OCI-LY1 (cell line): ENCODE measurements around the gene DICER1.

Experiments used
- H2AFZ ChIP-seq: fragments of 200-600 bp; sonication (generic), shearing (Covaris generic); 2 replicates; pipeline ENCODE4 v1.6.0; 2014; ENCODE audit warnings: antibody characterized with exemption, mild to moderate bottlenecking, low read length
- H3F3A ChIP-seq: fragments of 200-600 bp; sonication (generic), shearing (Covaris generic); 2 replicates; pipeline ENCODE4 v1.6.0; 2014; ENCODE audit warnings: mild to moderate bottlenecking, antibody characterized with exemption, low read length, moderate library complexity; ENCODE audit not compliant: insufficient read depth
- H3K27ac ChIP-seq: fragments of 200-600 bp; sonication (generic); 2 replicates; pipeline ENCODE4 v1.5.1; 2014; ENCODE audit warnings: low read length, mixed run types, mild to moderate bottlenecking, low read depth; ENCODE audit not compliant: poor library complexity, severe bottlenecking
- H3K27me3 ChIP-seq: fragments of 200-600 bp; sonication (generic); 2 replicates; pipeline ENCODE4 v1.6.0; 2014; ENCODE audit warnings: antibody characterized with exemption, mild to moderate bottlenecking, low read length, moderate library complexity; ENCODE audit not compliant: insufficient read depth
- H3K36me3 ChIP-seq: fragments of 200-600 bp; sonication (generic); 2 replicates; pipeline ENCODE4 v1.6.1; 2014; ENCODE audit warnings: mild to moderate bottlenecking, antibody characterized with exemption, low read length, moderate library complexity, mixed read lengths; ENCODE audit not compliant: insufficient read depth
- H3K4me1 ChIP-seq: fragments of 200-600 bp; sonication (generic); 2 replicates; pipeline ENCODE4 v1.5.1; 2014; ENCODE audit warnings: mild to moderate bottlenecking, low read length, moderate library complexity; ENCODE audit not compliant: insufficient read depth, severe bottlenecking
- H3K4me2 ChIP-seq: fragments of 200-600 bp; sonication (generic), shearing (Covaris generic); 2 replicates; pipeline ENCODE4 v1.6.1; 2014; ENCODE audit warnings: low read length
- H3K4me3 ChIP-seq: fragments of 200-600 bp; sonication (generic); 2 replicates; pipeline ENCODE4 v1.5.1; 2014; ENCODE audit warnings: low read length, low read depth, mild to moderate bottlenecking, mixed read lengths; ENCODE audit not compliant: poor library complexity, severe bottlenecking
- H3K79me2 ChIP-seq: fragments of 200-600 bp; shearing (Covaris generic); 2 replicates; pipeline ENCODE4 v1.6.1; 2016; ENCODE audit warnings: mixed run types, low read length, mixed read lengths; ENCODE audit not compliant: insufficient read depth
- H3K9ac ChIP-seq: fragments of 200-600 bp; sonication (generic), shearing (Covaris generic); 2 replicates; pipeline ENCODE4 v1.6.1; 2014; ENCODE audit warnings: mild to moderate bottlenecking, low read length, mixed read lengths
- H3K9me2 ChIP-seq: fragments of 200-600 bp; sonication (generic), shearing (Covaris generic); 2 replicates; pipeline ENCODE4 v1.6.1; 2014; ENCODE audit warnings: low read depth, mild to moderate bottlenecking, low read length, mixed read lengths
- H3K9me3 ChIP-seq: fragments of 200-600 bp; shearing (Covaris generic); 2 replicates; pipeline ENCODE4 v1.6.1; 2014; ENCODE audit warnings: low read length, mixed read lengths
- H4K20me1 ChIP-seq: fragments of 200-600 bp; sonication (generic), shearing (Covaris generic); 2 replicates; pipeline ENCODE4 v1.6.0; 2016; ENCODE audit warnings: mild to moderate bottlenecking, low read length; ENCODE audit not compliant: insufficient read depth
- CTCF ChIP-seq: fragments of 200-600 bp; sonication (generic), shearing (Covaris generic); IDR thresholded peaks from 2 replicates; pipeline ENCODE4 v1.5.1; 2017; ENCODE audit warnings: mild to moderate bottlenecking, antibody characterized with exemption, low read length, moderate library complexity, mixed read lengths
- EZH2 ChIP-seq: fragments of 200-600 bp; sonication (generic), shearing (Covaris generic); IDR thresholded peaks from 2 replicates; pipeline ENCODE4 v1.8.0; 2017; ENCODE audit warnings: borderline replicate concordance, mixed run types, mild to moderate bottlenecking, antibody characterized with exemption, low read length, moderate library complexity, mixed read lengths

Gene DICER1

GRCh38 chr14:95190346-95190840 lies 33.1 kb upstream of the DICER1 start:
- Histone ChIP-seq H2AFZ (no peak overlapping the region), H3K4me2 (no peak overlapping the region), H3K9me3 (no peaks in the 10 kb centered on the region), H3K9me2 (no peaks in the 10 kb centered on the region), H3F3A (no peaks in the 10 kb centered on the region), H3K36me3 (no peaks in the 10 kb centered on the region), H3K27ac (no peak overlapping the region), H3K79me2 (no peaks in the 10 kb centered on the region), H4K20me1 (no peaks in the 10 kb centered on the region), H3K4me3 (no peak overlapping the region), H3K4me1 (no peaks in the 10 kb centered on the region), H3K9ac (no peak overlapping the region), H3K27me3 (0 out of 2 replicates have a peak, but pooled peaks cover 4% of the 10 kb centered on the region)
- TF ChIP-seq CTCF, result no peak
- no peak for TF ChIP-seq EZH2

GRCh38 chr14:95189367-95190132 lies 32.2 kb upstream of the DICER1 start:
- no peaks in the 10 kb centered on the region for H3K9me3 ChIP-seq
- no peak overlapping the region for H3K4me2 ChIP-seq
- no peak overlapping the region for H2AFZ ChIP-seq
- no peaks in the 10 kb centered on the region for H3F3A ChIP-seq
- H3K79me2 ChIP-seq, result no peaks in the 10 kb centered on the region
- H4K20me1 ChIP-seq, result no peaks in the 10 kb centered on the region
- 0 out of 2 replicates have a peak, but pooled peaks cover 4% of the 10 kb centered on the region for H3K27me3 ChIP-seq
- H3K4me3 ChIP-seq, result no peak overlapping the region
- H3K27ac ChIP-seq, result no peak overlapping the region
- TF ChIP-seq CTCF (no peak), EZH2 (no peak)
- no peaks in the 10 kb centered on the region for H3K36me3 ChIP-seq
- no peaks in the 10 kb centered on the region for H3K4me1 ChIP-seq
- H3K9ac ChIP-seq, result no peak overlapping the region
- no peaks in the 10 kb centered on the region for H3K9me2 ChIP-seq

DNA sequence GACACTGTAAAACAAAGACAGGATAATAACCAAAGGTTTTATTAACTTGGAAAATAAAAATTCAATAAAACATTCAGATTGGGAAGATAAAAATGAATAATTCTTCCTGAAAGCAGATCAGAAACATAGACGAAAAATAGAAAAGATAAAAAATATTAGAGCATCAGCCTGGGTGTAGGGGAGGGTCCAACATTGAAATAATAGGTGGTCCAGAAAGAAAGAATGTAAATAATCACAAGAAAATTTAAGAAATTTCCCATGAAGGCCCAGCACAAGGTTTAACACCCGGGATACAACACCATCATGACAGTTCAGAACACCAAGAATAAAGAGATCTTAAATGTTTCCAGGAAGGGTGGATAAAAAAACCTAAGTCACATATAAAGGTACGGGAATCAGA lies 31.1 kb upstream of the DICER1 start:
- TF ChIP-seq EZH2 (no peak), CTCF (no peak)
- no peaks in the 10 kb centered on the region for H3K36me3 ChIP-seq
- H3F3A ChIP-seq, result no peaks in the 10 kb centered on the region
- H4K20me1 ChIP-seq, result no peaks in the 10 kb centered on the region
- H2AFZ ChIP-seq, result no peak overlapping the region
- H3K9me3 ChIP-seq, result no peaks in the 10 kb centered on the region
- no peaks in the 10 kb centered on the region for H3K4me1 ChIP-seq
- H3K4me2 ChIP-seq, result no peak overlapping the region
- no peaks in the 10 kb centered on the region for H3K9me2 ChIP-seq
- H3K27me3 ChIP-seq, result 0 out of 2 replicates have a peak, but pooled peaks cover 4% of the 10 kb centered on the region
- no peak overlapping the region for H3K4me3 ChIP-seq
- no peak overlapping the region for H3K9ac ChIP-seq
- H3K79me2 ChIP-seq, result no peaks in the 10 kb centered on the region
- no peak overlapping the region for H3K27ac ChIP-seq
